Endodermal cell (in vitro differentiated cells): ENCODE measurements around the gene MYO15B. TPM values are rescaled to one million over a fixed set of nuclear protein-coding genes. Genes with fewer than 3 reads are reported as not detected.

ENCODE experiments used
- DNase-seq: peaks from one replicate; pipeline ENCODE4 v3.0.0-alpha.2; 2017
- H3K27ac ChIP-seq: 2 replicates; pipeline ENCODE4 v1.5.1; 2013; ENCODE audit warnings: mild to moderate bottlenecking, low read depth, low read length, moderate library complexity
- H3K27me3 ChIP-seq: 2 replicates; pipeline ENCODE4 v1.6.1; 2013; ENCODE audit warnings: mild to moderate bottlenecking, low read length, moderate library complexity; ENCODE audit not compliant: insufficient read depth, control insufficient read depth, poor library complexity, severe bottlenecking
- H3K36me3 ChIP-seq: 2 replicates; pipeline ENCODE4 v1.7.0; 2013; ENCODE audit warnings: mild to moderate bottlenecking, low read length, moderate library complexity; ENCODE audit not compliant: control insufficient read depth, insufficient read depth
- H3K4me1 ChIP-seq: one replicate; pipeline ENCODE4 v1.7.0; 2013; ENCODE audit warnings: low read length; ENCODE audit not compliant: control insufficient read depth, insufficient read depth
- H3K4me3 ChIP-seq: 2 replicates; pipeline ENCODE4 v1.5.1; 2013; ENCODE audit warnings: mild to moderate bottlenecking, low read length, moderate library complexity
- H3K9ac ChIP-seq: 2 replicates; pipeline ENCODE4 v1.6.1; 2013; ENCODE audit warnings: mild to moderate bottlenecking, low read length, moderate library complexity; ENCODE audit not compliant: poor library complexity, severe bottlenecking; ENCODE audit errors: extremely low read depth
- H3K9me3 ChIP-seq: 2 replicates; pipeline ENCODE4 v1.6.1; 2013; ENCODE audit warnings: mild to moderate bottlenecking, low read length, moderate library complexity; ENCODE audit not compliant: control insufficient read depth
- H3K27ac Mint-ChIP-seq: 2 replicates; pipeline ENCODE4 v1.8.0; 2020; ENCODE audit warnings: mixed read lengths
- H3K27me3 Mint-ChIP-seq: 2 replicates; pipeline ENCODE4 v1.8.0; 2021; ENCODE audit warnings: mild to moderate bottlenecking, mixed read lengths; ENCODE audit not compliant: insufficient read depth
- H3K36me3 Mint-ChIP-seq: 2 replicates; pipeline ENCODE4 v1.8.0; 2020; ENCODE audit warnings: low read depth, mixed read lengths
- H3K4me1 Mint-ChIP-seq: 2 replicates; pipeline ENCODE4 v1.8.0; 2020; ENCODE audit warnings: mixed read lengths
- H3K4me3 Mint-ChIP-seq: 2 replicates; pipeline ENCODE4 v1.8.0; 2020; ENCODE audit warnings: mild to moderate bottlenecking, moderate library complexity, mixed read lengths
- H3K9me3 Mint-ChIP-seq: 2 replicates; pipeline ENCODE4 v1.8.0; 2020; ENCODE audit warnings: mild to moderate bottlenecking, mixed read lengths
- CTCF ChIP-seq: fragments of 200-600 bp; sonication (generic); conservative IDR thresholded peaks from 2 replicates; pipeline ENCODE4 v1.5.0; 2021; ENCODE audit warnings: antibody characterized with exemption, mild to moderate bottlenecking
- WGBS, 2 experiments: methylation state at CpG; one replicate each; pipeline versions ENCODE4 v1.1.5 to v1.1.7; 2013; ENCODE audit warnings: missing lambda C conversion rate in 2 of 2, mixed read lengths in 1 of 2; ENCODE audit not compliant: insufficient coverage in 1 of 2, insufficient read length in 1 of 2; 5-methylcytosine and 5-hydroxymethylcytosine counted together
- total RNA-seq, 2 donors: library from RNA; stranded (reverse); fragmentation: NEBNext Ultra II Directional in 1 of 2; extraction: Animal tissue kit (Norgen Biotek cat#: 25700) in 1 of 2; gene quantifications; 2 replicates in 1 of 2; 3 replicates in 1 of 2; pipeline ENCODE4 v1.2.1, GENCODE V29; 2021

Gene MYO15B
- total RNA-seq, 2 donors from 2014 or later: 89.0 to 123 TPM

- no peaks in the 10 kb centered on the region for H3K9me3 Mint-ChIP-seq
- WGBS, 2 experiments: 85 to 89% methylated on average over 8 to 11 of the region's 11 CpGs
- Histone ChIP-seq H3K9me3 (no peaks in the 10 kb centered on the region), H3K9ac (no peak overlapping the region), H3K27me3 (no peaks in the 10 kb centered on the region), H3K36me3 (no peaks in the 10 kb centered on the region), H3K4me3 (no peak overlapping the region), H3K27ac (no peak overlapping the region), H3K4me1 (no peaks in the 10 kb centered on the region)
- no peaks in the 10 kb centered on the region for H3K27me3 Mint-ChIP-seq
- H3K4me1 Mint-ChIP-seq: no peaks in the 10 kb centered on the region
- TF ChIP-seq CTCF: peak; percentile 38
- peak; percentile 85 for DNase-seq
- H3K4me3 Mint-ChIP-seq: no peak overlapping the region
- no peaks in the 10 kb centered on the region for H3K36me3 Mint-ChIP-seq
- no peak overlapping the region for H3K27ac Mint-ChIP-seq
These were observed 27.7 kb downstream of the MYO15B start for GRCh38 chr17:75615301-75615700.

GRCh38 chr17:75616521-75617122 is 29.0 kb downstream of the MYO15B start:
- H3K9me3 ChIP-seq: no peaks in the 10 kb centered on the region
- 90 to 93% methylated on average over 16 to 24 of the region's 24 CpGs for WGBS, 2 experiments
- no peak overlapping the region for H3K9ac ChIP-seq
- DNase-seq: no peak
- Mint-ChIP-seq H3K9me3 (no peaks in the 10 kb centered on the region), H3K27ac (no peak overlapping the region), H3K36me3 (no peaks in the 10 kb centered on the region), H3K4me1 (no peaks in the 10 kb centered on the region), H3K27me3 (no peaks in the 10 kb centered on the region), H3K4me3 (no peak overlapping the region)
- H3K36me3 ChIP-seq: no peaks in the 10 kb centered on the region
- peaks cover under 1% of the 10 kb centered on the region for H3K4me1 ChIP-seq
- H3K4me3 ChIP-seq: no peak overlapping the region
- no peaks in the 10 kb centered on the region for H3K27me3 ChIP-seq
- TF ChIP-seq CTCF: no peak
- H3K27ac ChIP-seq: no peak overlapping the region

GRCh38 chr17:75617218-75617617 is 29.6 kb downstream of the MYO15B start:
- no peak for DNase-seq
- TF ChIP-seq CTCF: no peak
- no peaks in the 10 kb centered on the region for H3K27me3 ChIP-seq
- H3K27me3 Mint-ChIP-seq: no peaks in the 10 kb centered on the region
- H3K4me3 Mint-ChIP-seq: no peak overlapping the region
- H3K4me1 Mint-ChIP-seq: peaks cover 4% of the 10 kb centered on the region
- H3K9me3 ChIP-seq: no peaks in the 10 kb centered on the region
- no peak overlapping the region for H3K9ac ChIP-seq
- 97% methylated on average over 11 to 16 of the region's 16 CpGs for WGBS, 2 experiments
- H3K36me3 Mint-ChIP-seq: no peaks in the 10 kb centered on the region
- no peak overlapping the region for H3K4me3 ChIP-seq
- H3K27ac ChIP-seq: no peak overlapping the region
- peaks cover 7% of the 10 kb centered on the region for H3K4me1 ChIP-seq
- H3K36me3 ChIP-seq: no peaks in the 10 kb centered on the region
- H3K27ac Mint-ChIP-seq: no peak overlapping the region
- no peaks in the 10 kb centered on the region for H3K9me3 Mint-ChIP-seq
